HG02571 (cell line): ENCODE data around the gene SNX3.

Experiments
- ATAC-seq: cut with Tn5 transposase; IDR thresholded peaks from one replicate; pipeline ENCODE4 v1.9.1; 2021; ENCODE audit warnings: mild to moderate bottlenecking, moderate library complexity; ENCODE audit not compliant: unreplicated experiment

Gene SNX3

DNA sequence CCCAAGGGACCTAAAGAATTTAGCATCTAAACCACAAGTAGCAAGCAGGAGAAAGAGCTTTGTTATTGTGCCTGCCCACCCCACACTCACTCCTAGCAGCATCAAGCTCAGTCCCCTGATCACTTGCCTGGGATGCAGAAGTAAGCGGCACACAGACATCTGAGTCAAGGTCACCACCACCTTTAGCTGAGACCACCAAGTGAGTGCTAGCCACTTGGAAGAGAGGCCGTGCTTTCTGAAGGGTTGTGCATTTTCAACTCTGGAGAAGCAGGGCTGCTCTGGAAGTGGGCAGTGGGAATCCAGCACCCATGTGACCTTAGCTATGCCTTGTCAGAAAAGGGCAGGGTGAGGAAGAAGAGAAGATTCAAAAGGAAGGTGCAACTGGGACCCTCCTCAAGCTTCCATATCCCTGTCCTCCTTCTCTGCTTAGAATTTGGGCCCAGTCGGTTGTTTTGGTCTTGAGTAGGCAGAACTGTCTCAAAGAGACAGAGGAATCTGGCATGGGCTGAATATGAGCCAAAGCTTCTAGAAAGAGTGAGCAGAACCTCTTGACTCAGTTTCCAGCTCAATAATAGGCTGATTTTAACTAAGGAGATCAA lies 88.8 kb downstream of the SNX3 start:
- no peak for ATAC-seq

DNA sequence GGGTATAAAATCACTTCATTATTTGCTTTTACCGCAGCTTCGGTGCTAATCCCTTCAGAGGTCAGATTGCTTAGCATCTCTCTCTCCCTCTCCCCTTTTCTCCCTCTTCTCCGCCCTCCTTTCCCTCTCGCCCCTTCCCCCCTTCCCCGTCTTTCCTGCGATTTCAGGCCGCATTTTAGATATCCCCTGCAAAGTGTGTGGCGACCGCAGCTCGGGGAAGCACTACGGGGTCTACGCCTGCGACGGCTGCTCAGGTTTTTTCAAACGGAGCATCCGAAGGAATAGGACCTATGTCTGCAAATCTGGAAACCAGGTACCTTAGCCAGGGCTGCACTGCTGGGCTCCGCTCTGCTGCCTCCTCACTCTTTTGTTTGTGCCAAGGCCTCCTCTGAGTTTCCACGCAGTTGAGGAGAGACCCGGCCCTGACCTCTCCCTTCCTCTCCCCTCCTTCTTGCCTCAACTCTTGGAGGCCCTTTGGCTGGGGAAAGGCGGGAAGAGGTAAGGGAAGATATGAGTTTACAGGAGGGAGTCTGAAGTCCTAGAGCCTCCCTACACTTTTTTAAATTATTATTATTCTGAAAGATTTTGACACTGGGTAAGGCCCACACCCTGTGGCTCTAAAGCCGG lies 89.4 kb downstream of the SNX3 start:
- no peak for ATAC-seq

DNA sequence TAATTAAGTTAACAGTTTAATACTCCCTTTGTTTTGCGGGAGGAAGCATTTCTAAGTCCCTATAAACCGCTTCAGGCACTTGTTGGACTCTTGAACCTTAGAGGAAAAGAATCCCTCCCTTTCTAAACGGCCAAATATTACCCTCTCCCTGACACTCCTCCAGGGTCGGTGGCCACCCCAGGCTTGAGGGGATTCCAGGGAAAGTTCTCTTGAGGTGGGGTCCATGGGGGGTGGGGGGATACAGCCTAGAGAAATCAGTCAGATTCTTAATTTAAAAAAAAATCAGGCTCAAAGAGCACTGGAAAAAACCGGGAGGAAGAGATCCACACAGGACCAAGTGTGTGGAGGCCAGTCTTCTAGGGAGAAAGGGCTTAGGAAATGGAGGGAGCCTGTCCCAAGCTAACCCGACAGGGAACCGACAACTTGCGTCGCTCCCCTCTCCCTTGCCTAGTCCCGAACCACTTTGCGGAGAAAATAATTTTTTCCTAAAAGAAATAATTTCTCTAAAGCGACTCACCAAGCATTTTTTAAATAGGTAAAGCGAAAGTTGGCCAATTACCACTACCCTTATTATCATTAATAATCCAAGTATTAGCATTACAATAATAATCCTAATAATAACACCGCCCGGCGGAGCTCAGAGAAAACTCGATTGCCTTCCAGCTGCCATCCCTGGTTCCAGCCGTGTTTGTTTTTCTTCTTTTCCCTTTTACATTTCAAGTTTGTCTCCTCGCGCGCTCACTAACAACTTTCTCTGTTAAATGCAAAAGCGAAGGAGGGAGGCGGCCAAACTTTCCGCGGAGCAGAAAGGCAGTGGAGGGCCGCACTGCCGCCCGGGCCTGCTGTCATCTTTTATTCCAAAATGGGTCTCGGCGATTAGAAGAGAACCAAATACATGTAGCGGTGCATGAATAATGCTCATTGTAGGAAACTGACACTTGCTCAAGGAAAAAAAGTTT lies 90.2 kb downstream of the SNX3 start:
- ATAC-seq = no peak

DNA sequence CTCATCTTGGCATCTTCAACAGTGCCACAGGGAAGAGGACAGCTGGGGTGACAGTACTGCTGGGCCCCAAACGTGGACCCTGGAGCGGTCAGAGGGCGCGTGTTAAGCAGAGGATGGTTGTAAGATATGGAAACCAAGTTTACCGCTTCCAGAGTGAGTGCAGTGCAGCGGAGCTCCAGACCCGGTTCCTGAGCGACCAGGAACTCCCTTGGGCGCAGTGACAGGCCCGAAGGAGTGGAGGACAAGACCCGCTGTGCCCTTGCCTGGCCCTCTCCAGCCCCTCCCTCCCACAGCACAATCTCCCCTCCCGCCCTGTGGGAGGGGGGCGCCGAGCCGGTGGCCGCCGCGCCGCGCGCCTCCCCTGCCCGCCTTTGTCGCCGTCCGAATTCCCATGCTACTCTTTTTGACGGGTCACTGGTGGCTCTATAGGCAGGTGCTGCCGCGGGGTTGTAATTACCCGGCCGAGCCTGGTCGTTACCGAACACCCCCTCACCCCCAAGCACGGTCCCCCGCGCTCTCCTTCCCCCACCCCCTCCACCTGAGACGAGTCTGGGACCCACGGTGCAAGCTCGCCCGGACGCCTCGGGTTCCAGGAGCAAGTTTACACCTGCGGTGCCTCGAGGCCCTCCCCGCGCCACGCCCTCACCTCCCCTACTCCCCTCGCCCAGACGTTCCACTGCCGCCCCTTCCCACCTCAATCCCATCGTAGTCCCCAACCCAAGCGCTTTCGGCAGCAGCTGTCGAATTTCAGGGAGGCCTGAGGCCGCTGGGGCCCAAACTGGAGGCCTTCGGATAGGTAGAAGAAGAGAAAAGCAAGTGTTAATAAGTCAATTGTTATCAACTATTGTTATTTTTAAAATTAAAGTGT lies 91.1 kb downstream of the SNX3 start:
- no peak for ATAC-seq

DNA sequence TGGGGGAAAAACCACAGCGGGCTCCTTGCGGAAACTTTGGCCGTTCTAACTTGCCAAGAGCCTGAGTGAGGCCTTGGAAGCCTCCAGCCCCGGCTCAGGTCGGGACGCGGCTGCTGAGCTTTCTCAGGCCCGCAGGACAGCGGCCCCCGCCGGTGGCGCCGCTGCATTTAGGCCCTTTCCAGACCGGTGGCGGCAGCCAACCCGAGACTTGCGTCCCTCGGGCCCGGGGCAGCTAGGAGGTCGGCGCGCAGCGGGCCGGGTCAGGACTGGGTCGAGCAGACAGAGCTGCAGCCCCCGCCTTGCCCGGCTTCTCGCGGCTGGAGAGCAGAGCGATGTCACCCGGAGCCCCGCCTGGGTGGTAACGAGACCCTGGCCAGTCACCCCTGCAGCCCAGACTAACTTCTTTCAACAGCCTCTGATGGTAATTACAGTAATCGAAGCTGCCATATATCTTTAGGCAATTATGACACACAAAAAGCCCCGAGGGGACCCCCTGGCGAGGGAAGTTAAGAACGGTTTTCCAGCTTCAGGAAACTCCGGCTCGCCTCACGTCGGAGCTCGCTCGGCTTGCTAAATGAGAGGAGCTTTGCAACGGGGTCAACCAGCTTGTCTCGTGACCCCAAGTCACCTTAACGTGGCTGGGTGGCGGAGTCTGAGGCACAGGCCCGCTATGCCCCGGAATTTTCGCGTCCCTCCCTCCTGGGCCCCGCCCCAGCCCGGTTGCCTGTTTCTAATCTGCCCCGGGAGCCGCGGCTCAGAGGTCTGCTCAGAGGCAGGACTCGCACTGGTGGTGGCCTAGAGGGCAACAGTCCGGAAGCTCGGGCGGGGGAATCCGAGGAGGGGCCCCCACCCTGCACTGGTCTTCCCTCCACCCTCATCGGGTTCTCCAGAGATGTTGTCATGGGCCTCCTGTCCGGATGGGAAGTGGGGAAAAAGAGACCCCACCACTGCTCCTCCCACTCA lies 92.1 kb downstream of the SNX3 start:
- no peak for ATAC-seq

DNA sequence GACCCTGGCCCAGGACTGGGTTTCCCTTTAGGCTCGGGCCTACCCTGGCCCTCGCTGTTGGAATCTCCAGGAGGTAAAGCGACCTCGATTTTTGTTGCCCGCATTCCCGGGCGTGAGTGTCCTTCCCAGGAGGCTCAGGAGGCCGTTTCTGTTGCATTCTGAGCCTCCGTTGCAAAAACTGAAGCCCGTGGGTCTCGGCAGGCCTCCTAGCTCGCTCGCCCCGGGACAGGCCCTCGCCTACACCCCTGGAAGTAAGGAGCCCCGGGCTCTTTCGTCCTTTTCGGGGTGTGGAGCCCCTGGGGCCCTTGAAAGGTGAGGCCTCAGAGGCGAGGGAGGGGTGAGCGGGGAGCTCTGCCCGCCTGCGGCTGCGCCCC lies 92.8 kb downstream of the SNX3 start:
- ATAC-seq = no peak

DNA sequence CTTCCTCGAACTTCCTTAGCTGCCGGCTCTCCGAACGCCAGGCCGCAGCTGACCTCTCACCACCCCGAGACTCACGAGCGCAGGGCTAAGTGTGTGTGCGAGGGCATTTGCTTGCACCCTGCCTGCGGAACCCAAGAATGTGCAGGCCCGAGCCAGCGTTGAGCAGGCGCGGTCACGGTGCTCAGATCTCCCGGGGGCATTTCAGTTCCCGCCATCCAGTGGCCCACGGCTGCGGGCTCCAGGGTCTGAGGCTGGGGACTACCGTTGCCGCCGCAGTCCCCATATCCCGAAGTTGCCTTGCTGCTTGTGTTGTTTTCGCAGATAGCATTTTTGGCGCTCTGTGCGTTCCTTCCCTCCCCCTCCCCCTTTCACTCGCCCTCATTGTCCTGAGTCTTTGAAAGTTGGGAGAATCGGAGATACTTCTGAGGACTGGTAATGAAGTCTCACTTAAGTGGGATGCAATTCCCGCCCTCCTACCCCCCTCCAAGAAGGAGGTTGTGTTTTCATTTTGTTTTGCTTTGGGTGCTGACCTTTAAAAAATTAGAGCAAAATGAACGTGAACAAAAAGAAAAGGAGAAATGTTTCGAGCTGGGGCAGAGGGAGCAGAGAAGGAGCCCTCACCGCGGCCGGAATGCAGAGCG lies 93.3 kb downstream of the SNX3 start:
- no peak for ATAC-seq

DNA sequence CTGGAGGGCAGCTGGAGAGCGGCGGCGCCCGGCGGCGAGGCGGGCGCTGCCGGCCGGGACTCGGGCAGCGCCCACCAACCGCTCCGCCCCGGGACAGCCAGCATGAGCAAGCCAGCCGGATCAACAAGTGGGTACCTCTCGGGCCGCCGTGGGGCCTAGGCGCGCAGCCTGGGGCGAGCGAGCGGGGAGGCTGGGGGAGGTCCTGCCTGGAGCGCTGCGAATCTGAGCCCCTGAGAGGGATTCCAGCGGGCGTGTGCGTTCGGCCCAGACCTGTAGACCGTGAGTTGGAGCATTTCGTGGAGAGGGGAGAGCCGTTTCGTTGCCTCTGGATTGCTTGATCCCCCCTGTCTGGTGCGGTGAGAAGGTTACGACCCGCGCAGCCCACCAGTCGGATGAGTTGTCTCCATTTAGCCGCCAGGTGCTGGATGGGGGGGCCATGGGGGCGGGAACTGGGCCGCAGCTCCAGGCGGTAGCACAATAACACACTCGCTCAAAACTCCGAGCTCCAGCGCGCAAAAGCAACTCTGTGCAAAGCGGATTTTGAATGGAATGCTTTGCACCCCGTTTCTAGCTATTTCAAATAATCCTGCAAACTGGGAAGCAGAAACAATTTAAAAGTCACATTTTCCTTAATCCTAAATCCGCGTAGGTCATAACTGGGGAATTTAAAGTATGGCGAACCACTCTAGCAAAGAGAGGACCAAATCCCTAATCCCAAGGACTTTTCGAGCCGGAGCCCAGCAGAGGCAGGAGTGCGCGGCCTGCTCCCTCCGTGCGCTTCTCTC lies 94.0 kb downstream of the SNX3 start:
- ATAC-seq = no peak

DNA sequence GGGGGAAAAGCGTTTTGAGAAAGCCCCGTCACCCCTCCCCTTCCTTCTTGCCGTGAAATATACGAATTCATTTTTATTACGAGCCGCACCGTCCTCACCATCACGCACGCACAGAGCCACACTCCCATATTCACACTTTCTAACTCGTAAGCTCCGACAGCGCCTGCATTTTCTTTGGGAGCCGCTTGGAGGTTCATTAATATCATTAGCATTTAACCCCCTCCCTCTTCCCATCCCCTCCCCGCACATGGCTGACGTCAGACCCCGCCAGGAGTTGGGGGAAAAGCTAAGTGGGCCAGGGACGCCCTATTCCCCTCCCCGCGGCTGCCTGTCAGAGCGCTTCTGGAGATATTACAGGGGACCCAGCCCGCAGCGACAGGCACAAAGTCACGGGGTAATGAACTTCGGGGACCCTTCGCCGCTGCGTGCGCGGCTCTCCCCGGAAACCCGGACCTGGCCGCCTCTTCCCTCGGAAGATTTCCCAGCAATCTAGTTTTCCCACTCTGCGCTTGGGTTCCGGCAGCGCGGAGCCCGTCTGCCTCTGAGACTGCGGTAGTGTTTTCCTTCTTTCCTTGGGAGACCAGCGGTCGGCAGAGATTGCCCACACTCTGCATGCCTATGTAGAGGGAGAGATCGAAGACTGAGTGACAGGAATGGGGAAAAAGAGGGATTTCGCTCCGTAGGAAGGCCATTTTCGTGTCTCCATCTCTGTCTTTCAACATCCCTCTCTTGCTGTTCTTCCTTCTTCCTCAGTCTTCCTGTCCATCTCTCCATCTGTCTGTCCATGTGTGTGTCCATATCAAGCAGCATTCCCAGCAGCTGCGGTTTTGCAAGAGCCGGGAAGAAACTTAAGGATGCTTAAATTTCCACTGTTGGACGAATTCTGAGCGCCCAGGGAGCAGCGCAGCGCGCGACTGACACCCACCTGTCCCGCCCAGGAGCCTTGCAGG lies 94.9 kb downstream of the SNX3 start, which contains the start of gene NR2E1:
Gene NR2E1 (plus strand): TSS at position 309 of the 950 bp plus-strand sequence. CDS start 744 bp downstream, outside the sequence.
- no peak for ATAC-seq

DNA sequence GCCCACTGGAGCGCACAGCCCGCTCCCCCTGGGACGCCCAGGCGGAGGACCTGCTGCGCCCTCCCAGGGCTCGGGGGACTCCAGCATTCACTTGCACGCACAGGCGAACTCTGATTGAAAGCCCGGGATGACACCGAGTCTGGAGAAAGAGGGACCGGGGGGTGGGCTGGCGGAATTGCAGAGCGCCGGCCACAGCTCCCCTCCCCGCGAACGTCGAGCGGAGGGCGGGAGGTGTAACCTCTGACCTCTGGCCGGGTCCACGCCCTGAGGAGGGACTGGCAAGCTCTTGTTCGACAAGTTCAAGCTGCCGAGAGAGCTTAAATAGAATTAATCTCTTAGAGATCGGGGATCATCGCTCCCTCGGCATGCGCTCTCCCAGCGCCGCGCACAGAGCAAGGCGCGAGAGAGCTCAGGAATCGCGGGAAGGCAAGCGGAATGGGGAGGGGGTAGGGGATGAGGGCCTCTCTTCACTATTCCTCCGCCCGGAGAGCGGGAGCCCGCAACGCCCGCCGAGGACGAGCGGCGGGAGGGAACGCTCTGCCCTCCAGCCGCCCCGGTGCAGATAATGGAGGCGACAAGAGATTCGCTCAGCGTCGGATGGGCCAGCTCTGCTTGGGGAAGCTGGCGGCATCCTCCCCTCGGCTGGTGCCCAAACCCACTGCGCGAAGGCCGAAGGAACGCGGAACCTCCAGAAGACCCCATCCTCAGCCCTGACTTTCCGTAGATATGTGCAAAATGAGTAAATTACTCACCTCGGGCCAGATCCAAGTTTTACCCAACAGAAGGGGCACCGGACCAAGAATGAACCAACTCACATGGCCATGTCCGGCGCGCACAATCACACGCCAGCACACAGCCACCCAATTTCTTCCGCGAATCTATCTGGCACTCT lies 95.8 kb downstream of the SNX3 start:
- no peak for ATAC-seq

DNA sequence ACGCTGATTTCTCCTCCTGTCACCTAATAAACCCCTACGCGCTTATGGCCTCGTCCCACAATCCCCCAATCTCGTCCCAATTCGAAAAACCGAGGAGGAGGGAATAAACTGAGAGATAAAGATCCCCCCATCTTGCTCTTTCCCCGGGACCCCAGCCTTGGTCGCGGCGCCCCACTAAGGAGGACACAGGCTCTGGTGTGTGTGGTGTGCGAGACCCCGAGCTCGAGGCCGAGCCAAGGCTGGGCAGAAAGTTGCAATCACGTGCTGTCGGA lies 96.4 kb downstream of the SNX3 start:
- ATAC-seq = no peak

DNA sequence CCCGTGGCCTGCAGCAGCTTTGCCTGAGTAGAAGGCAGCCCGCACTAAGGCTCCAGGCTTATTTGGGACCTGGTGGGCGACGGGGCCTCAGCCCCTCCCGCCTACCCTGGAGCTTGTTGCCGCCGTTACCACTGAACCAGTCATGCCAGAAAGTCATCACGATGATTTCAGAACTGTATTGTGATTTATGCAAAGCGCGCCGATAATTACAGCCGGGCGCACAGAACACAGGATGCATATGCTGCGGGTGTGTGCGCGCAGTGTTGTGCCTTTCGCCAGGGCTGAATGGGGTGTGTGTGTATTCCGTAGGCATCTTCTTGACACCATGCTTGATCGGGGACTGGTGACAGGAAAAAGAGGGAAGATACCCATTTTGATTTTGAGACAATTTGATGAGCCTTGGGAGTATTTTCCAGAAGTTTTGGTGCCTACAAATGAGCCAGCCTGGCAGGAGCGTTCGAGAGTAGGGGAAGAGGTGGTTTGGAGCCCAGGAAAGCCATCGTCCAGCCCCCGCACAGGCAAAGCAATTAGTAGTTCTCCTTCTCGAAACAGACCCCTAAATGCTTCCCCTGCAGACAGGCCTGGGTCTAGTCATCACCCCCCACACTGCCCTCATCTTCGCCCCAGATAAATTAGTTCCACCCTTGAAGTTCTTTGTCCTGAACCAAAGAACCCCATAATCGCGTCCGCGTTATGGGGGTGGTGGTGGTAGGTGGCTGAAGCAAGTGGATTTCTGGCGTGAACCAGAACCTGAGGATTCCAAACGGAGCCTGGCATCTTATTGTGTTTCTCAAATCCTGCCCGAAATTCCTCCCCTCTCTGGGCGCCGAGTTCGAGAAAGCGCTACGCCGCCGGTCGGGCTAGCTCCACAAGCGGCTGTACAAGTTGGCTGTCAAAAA lies 96.9 kb downstream of the SNX3 start:
- ATAC-seq = no peak

DNA sequence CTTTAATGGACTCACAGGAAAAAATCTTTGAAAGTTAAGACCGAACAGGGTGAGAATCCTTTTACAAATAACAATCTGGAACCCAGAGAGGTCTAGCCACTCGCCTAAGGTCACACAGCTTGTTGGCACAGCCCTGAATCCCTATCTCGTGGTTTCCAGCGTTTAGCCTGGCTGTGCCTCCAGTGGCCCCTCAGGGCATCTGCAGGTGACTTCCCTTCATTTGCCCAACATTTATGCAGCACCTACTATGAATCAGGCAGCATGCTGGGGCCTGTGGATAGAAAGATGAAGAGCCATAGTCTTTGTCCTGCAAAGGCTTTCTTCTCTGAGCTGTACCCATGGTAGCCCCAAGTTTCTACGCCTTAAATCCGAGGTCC lies 97.6 kb downstream of the SNX3 start:
- ATAC-seq = no peak

DNA sequence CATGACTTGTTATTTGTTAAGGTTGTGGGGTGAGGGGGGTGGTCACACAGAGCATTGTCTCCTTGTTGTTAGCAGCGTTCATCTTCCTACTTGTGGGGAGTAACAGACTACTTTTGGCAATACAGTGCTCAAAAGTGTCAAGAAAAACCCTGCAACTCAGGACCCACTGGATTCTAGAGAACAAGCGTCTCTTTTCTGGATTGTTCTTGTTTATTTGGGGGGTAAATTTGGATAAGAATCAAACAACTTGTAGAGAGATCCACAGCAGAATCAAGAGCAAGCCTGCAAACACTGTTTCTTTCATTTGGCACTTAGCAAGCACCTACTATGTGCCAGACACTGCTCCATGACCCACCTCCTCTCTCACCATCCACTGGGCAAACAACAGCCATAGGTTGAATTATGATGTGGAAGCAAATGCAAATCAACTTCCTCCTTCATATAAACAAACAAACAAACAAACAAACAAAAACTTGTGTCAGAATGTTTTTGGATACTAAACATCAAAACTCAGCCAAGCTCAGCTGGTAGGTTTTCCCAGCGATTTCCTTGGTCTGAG lies 99.0 kb downstream of the SNX3 start:
- no peak for ATAC-seq
